ENCODE measurements around the gene CHST15. TPM values are rescaled to one million over a fixed set of nuclear protein-coding genes. Genes with fewer than 3 reads are reported as not detected.

The CHST15 gene
- total RNA-seq, 1 experiment from 2014 or later: 17.1 TPM

- Histone ChIP-seq H3K27ac (ENCODE audit: low read length) (no peak overlapping the region), H3K9me2 (replicated peaks; ENCODE audit: low read length) (no peaks in the 10 kb centered on the region), H3K4me1 (ENCODE audit: insufficient read depth, low read length) (no peaks in the 10 kb centered on the region), H4K20me1 (ENCODE audit: low read length) (no peaks in the 10 kb centered on the region), H3K4me3 (ENCODE audit: low read length) (no peak overlapping the region), H3K27me3 (ENCODE audit: low read length) (no peaks in the 10 kb centered on the region), H2AFZ (ENCODE audit: low read length) (no peak overlapping the region), H3K9ac (ENCODE audit: low read length) (no peak overlapping the region), H3F3A (ENCODE audit: low read length, unreplicated experiment) (no peaks in the 10 kb centered on the region), H3K79me2 (ENCODE audit: low read length) (no peaks in the 10 kb centered on the region), H3K9me3 (ENCODE audit: low read length) (no peaks in the 10 kb centered on the region), H3K4me2 (ENCODE audit: low read length) (no peak overlapping the region), H3K36me3 (ENCODE audit: low read depth, low read length) (no peaks in the 10 kb centered on the region; the same call in 1 of the 2 replicates)
- ATAC-seq (no peak), DNase-seq (no peak)
- intact Hi-C loops (cut with micrococcal nuclease): no loop called here
- ChIA-PET CTCF (no interaction called here), POLR2A (ENCODE audit: unreplicated experiment) (no interaction called here)
- TF ChIP-seq EZH2 (IDR thresholded peaks at IDR 0.05; ENCODE audit: low read length, unreplicated experiment) (no peak), EZH2phosphoT487 (IDR thresholded peaks at IDR 0.05; ENCODE audit: borderline replicate concordance, low read length) (no peak)
- TF ChIP-seq, protein P1, sequence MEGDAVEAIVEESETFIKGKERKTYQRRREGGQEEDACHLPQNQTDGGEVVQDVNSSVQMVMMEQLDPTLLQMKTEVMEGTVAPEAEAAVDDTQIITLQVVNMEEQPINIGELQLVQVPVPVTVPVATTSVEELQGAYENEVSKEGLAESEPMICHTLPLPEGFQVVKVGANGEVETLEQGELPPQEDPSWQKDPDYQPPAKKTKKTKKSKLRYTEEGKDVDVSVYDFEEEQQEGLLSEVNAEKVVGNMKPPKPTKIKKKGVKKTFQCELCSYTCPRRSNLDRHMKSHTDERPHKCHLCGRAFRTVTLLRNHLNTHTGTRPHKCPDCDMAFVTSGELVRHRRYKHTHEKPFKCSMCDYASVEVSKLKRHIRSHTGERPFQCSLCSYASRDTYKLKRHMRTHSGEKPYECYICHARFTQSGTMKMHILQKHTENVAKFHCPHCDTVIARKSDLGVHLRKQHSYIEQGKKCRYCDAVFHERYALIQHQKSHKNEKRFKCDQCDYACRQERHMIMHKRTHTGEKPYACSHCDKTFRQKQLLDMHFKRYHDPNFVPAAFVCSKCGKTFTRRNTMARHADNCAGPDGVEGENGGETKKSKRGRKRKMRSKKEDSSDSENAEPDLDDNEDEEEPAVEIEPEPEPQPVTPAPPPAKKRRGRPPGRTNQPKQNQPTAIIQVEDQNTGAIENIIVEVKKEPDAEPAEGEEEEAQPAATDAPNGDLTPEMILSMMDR (conservative IDR thresholded peaks at IDR 0.05; ENCODE audit: low read depth, low read length): no peak
- BruUV-seq (replicated peaks): no TSS peak
Observed at GRCh38 chr10:124040451-124041188, 52.8 kb downstream of the CHST15 start.

DNA sequence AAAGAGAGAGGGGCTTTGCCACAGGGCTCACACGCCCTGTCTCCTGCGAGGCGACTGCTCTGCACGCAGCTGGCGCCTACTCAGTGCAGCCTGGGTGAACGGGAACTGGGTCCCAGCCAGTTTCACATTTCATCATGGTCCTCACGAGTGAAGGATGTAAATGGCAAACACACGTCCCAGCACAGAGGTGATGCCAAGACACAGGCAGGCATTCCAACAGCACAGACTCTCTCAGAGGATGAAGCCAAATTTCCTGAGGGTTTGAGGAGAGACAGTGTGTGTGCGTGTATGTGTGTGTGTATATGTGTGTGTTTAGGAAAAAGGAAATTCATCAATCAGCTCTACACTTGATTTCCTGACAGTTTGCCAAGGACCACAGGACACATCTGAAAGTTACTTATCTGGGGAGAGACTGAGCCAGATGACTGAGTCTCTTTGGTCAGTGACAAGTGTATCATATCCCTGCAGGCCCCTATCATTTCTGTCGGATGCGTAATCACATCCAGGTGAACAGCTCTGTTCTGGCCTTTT lies 53.9 kb downstream of the CHST15 start:
- no peaks in the 10 kb centered on the region; the same call in 1 of the 2 replicates for H3K36me3 ChIP-seq (ENCODE audit: low read depth, low read length)
- ChIA-PET CTCF (no interaction called here), POLR2A (ENCODE audit: unreplicated experiment) (no interaction called here)
- DNase-seq (no peak), ATAC-seq (no peak)
- intact Hi-C loops (cut with micrococcal nuclease): no loop called here
- no peaks in the 10 kb centered on the region for H3K27me3 ChIP-seq (ENCODE audit: low read length)
- no peak overlapping the region for H2AFZ ChIP-seq (ENCODE audit: low read length)
- no peaks in the 10 kb centered on the region for H3F3A ChIP-seq (ENCODE audit: low read length, unreplicated experiment)
- no peak overlapping the region for H3K4me2 ChIP-seq (ENCODE audit: low read length)
- H3K4me3 ChIP-seq (ENCODE audit: low read length): no peak overlapping the region
- no peaks in the 10 kb centered on the region for H3K4me1 ChIP-seq (ENCODE audit: insufficient read depth, low read length)
- H3K27ac ChIP-seq (ENCODE audit: low read length): no peak overlapping the region
- no peak for TF ChIP-seq EZH2phosphoT487 (IDR thresholded peaks at IDR 0.05; ENCODE audit: borderline replicate concordance, low read length)
- TF ChIP-seq EZH2 (IDR thresholded peaks at IDR 0.05; ENCODE audit: low read length, unreplicated experiment): no peak
- TF ChIP-seq, protein P1 (conservative IDR thresholded peaks at IDR 0.05; ENCODE audit: low read depth, low read length): no peak
- no peaks in the 10 kb centered on the region for H3K9me3 ChIP-seq (ENCODE audit: low read length)
- no peaks in the 10 kb centered on the region for H3K79me2 ChIP-seq (ENCODE audit: low read length)
- no peaks in the 10 kb centered on the region for H4K20me1 ChIP-seq (ENCODE audit: low read length)
- no TSS peak for BruUV-seq (replicated peaks)
- no peaks in the 10 kb centered on the region for H3K9me2 ChIP-seq (replicated peaks; ENCODE audit: low read length)
- no peak overlapping the region for H3K9ac ChIP-seq (ENCODE audit: low read length)

GRCh38 chr10:124037784-124038183 lies 55.6 kb downstream of the CHST15 start:
- no peaks in the 10 kb centered on the region for H3K27me3 ChIP-seq (ENCODE audit: low read length)
- ATAC-seq (no peak), DNase-seq (no peak)
- no peaks in the 10 kb centered on the region for H3K9me3 ChIP-seq (ENCODE audit: low read length)
- TF ChIP-seq EZH2phosphoT487 (IDR thresholded peaks at IDR 0.05; ENCODE audit: borderline replicate concordance, low read length) (no peak), EZH2 (IDR thresholded peaks at IDR 0.05; ENCODE audit: low read length, unreplicated experiment) (no peak)
- TF ChIP-seq, protein P1 (conservative IDR thresholded peaks at IDR 0.05; ENCODE audit: low read depth, low read length): no peak
- BruUV-seq (replicated peaks): no TSS peak
- no peaks in the 10 kb centered on the region for H3K9me2 ChIP-seq (replicated peaks; ENCODE audit: low read length)
- H2AFZ ChIP-seq (ENCODE audit: low read length): no peak overlapping the region
- intact Hi-C loops (cut with micrococcal nuclease): no loop called here
- POLR2A ChIA-PET (ENCODE audit: unreplicated experiment): no interaction called here
- H3K4me3 ChIP-seq (ENCODE audit: low read length): no peak overlapping the region
- no peaks in the 10 kb centered on the region for H3K79me2 ChIP-seq (ENCODE audit: low read length)
- no peak overlapping the region for H3K27ac ChIP-seq (ENCODE audit: low read length)
- no peaks in the 10 kb centered on the region for H3K4me1 ChIP-seq (ENCODE audit: insufficient read depth, low read length)
- H3K36me3 ChIP-seq (ENCODE audit: low read depth, low read length): no peaks in the 10 kb centered on the region; the same call in 1 of the 2 replicates
- no peak overlapping the region for H3K4me2 ChIP-seq (ENCODE audit: low read length)
- no peak overlapping the region for H3K9ac ChIP-seq (ENCODE audit: low read length)
- no peaks in the 10 kb centered on the region for H4K20me1 ChIP-seq (ENCODE audit: low read length)
- no peaks in the 10 kb centered on the region for H3F3A ChIP-seq (ENCODE audit: low read length, unreplicated experiment)
- CTCF ChIA-PET: no interaction called here

All from PC-3 (cell line).